Urothelium cell line (cell line): ENCODE data around the gene PPM1N.
A peak's percentile ranks its signal among the peaks of the same experiment; 100 is the strongest.

ENCODE experiments used
- DNase-seq: peaks from one replicate; pipeline ENCODE4 v3.0.0; 2011; ENCODE audit warnings: low spot score, mixed read lengths
- FAIRE-seq: peaks from 2 replicates; lab custom pipeline; 2011; peaks lifted over from hg19 to GRCh38; lab: Jason Lieb, UNC

The PPM1N gene

GRCh38 chr19:45469945-45470761 lies 28.1 kb upstream of the PPM1N start:
- DNase-seq, result no peak
- no peak for FAIRE-seq

GRCh38 chr19:45470762-45471081 lies 27.5 kb upstream of the PPM1N start:
- FAIRE-seq (no peak), DNase-seq (no peak)

- FAIRE-seq (no peak), DNase-seq (no peak)
Observed at GRCh38 chr19:45471111-45471930, 26.9 kb upstream of the PPM1N start.

- no peak for DNase-seq
- FAIRE-seq, result no peak
Observed at GRCh38 chr19:45471931-45472562, 26.2 kb upstream of the PPM1N start.

- no peak for FAIRE-seq
- no peak for DNase-seq
Observed at GRCh38 chr19:45472563-45473366, 25.5 kb upstream of the PPM1N start.

GRCh38 chr19:45473367-45473681 lies 24.9 kb upstream of the PPM1N start:
- no peak for FAIRE-seq
- DNase-seq, result no peak

GRCh38 chr19:45473682-45474605 lies 24.3 kb upstream of the PPM1N start:
- DNase-seq (no peak), FAIRE-seq (no peak)

- FAIRE-seq (no peak), DNase-seq (no peak)
Observed at GRCh38 chr19:45474606-45475521, 23.4 kb upstream of the PPM1N start.

GRCh38 chr19:45475537-45476291 lies 22.5 kb upstream of the PPM1N start:
- DNase-seq, result no peak
- no peak for FAIRE-seq

- DNase-seq (no peak), FAIRE-seq (no peak)
Observed at GRCh38 chr19:45476304-45476703, 21.9 kb upstream of the PPM1N start.

- DNase-seq, result no peak
- no peak for FAIRE-seq
Observed at GRCh38 chr19:45477186-45477585, 21.1 kb upstream of the PPM1N start.

- DNase-seq (no peak), FAIRE-seq (no peak)
Observed at GRCh38 chr19:45477713-45478453, 20.4 kb upstream of the PPM1N start.

- peak; percentile 79 for DNase-seq
- no peak for FAIRE-seq
Observed at GRCh38 chr19:45478454-45479238, 19.6 kb upstream of the PPM1N start.

- FAIRE-seq (no peak), DNase-seq (no peak)
Observed at GRCh38 chr19:45483033-45483432, 15.2 kb upstream of the PPM1N start.

- DNase-seq (no peak), FAIRE-seq (no peak)
Observed at GRCh38 chr19:45484273-45484945, 13.8 kb upstream of the PPM1N start.
